ENCODE data around the gene PDIA5.

PDIA5 gene

GRCh38 chr3:123139522-123139921, 72.7 kb downstream of the PDIA5 start:
- no peak overlapping the region for H3K4me3 ChIP-seq (replicated peaks; ENCODE audit: low read depth, low read length)
- H3K27me3 ChIP-seq (replicated peaks; ENCODE audit: control insufficient read depth, insufficient read depth, low read length), result no peaks in the 10 kb centered on the region
- TF ChIP-seq CTCF (IDR thresholded peaks at IDR 0.05; ENCODE audit: insufficient read depth, low read length, poor library complexity, severe bottlenecking), result no peak
- peaks cover 13% of the 10 kb centered on the region for H3K36me3 ChIP-seq (ENCODE audit: control insufficient read depth, insufficient read depth, low read length)
- DNase-seq (ENCODE audit: extremely low read depth, insufficient read length), result no peak

- DNase-seq (ENCODE audit: extremely low read depth, insufficient read length), result no peak
- Histone ChIP-seq H3K36me3 (ENCODE audit: control insufficient read depth, insufficient read depth, low read length) (peaks cover 11% of the 10 kb centered on the region), H3K4me3 (replicated peaks; ENCODE audit: low read depth, low read length) (no peak overlapping the region), H3K27me3 (replicated peaks; ENCODE audit: control insufficient read depth, insufficient read depth, low read length) (no peaks in the 10 kb centered on the region)
- TF ChIP-seq CTCF (IDR thresholded peaks at IDR 0.05; ENCODE audit: insufficient read depth, low read length, poor library complexity, severe bottlenecking), result no peak
Observed at GRCh38 chr3:123140550-123140949, 73.7 kb downstream of the PDIA5 start.

GRCh38 chr3:123141276-123141675, 74.5 kb downstream of the PDIA5 start:
- DNase-seq (ENCODE audit: extremely low read depth, insufficient read length), result no peak
- no peak overlapping the region for H3K4me3 ChIP-seq (replicated peaks; ENCODE audit: low read depth, low read length)
- TF ChIP-seq CTCF (IDR thresholded peaks at IDR 0.05; ENCODE audit: insufficient read depth, low read length, poor library complexity, severe bottlenecking), result no peak
- H3K27me3 ChIP-seq (replicated peaks; ENCODE audit: control insufficient read depth, insufficient read depth, low read length), result no peaks in the 10 kb centered on the region
- peaks cover 11% of the 10 kb centered on the region for H3K36me3 ChIP-seq (ENCODE audit: control insufficient read depth, insufficient read depth, low read length)

GRCh38 chr3:123143669-123144411, 77.0 kb downstream of the PDIA5 start:
- H3K27me3 ChIP-seq (replicated peaks; ENCODE audit: control insufficient read depth, insufficient read depth, low read length), result no peaks in the 10 kb centered on the region
- H3K36me3 ChIP-seq (ENCODE audit: control insufficient read depth, insufficient read depth, low read length), result peaks cover 17% of the 10 kb centered on the region
- H3K4me3 ChIP-seq (replicated peaks; ENCODE audit: low read depth, low read length), result no peak overlapping the region
- no peak for TF ChIP-seq CTCF (IDR thresholded peaks at IDR 0.05; ENCODE audit: insufficient read depth, low read length, poor library complexity, severe bottlenecking)
- DNase-seq (ENCODE audit: extremely low read depth, insufficient read length), result no peak

- H3K36me3 ChIP-seq (ENCODE audit: control insufficient read depth, insufficient read depth, low read length), result peaks cover 7% of the 10 kb centered on the region
- TF ChIP-seq CTCF (IDR thresholded peaks at IDR 0.05; ENCODE audit: insufficient read depth, low read length, poor library complexity, severe bottlenecking), result no peak
- no peak overlapping the region for H3K4me3 ChIP-seq (replicated peaks; ENCODE audit: low read depth, low read length)
Observed at GRCh38 chr3:123147754-123148535, 81.1 kb downstream of the PDIA5 start.

More at GRCh38 chr3:123147754-123148535, 81.1 kb downstream of the PDIA5 start:
- H3K27me3 ChIP-seq (replicated peaks; ENCODE audit: control insufficient read depth, insufficient read depth, low read length), result no peaks in the 10 kb centered on the region
- DNase-seq (ENCODE audit: extremely low read depth, insufficient read length), result no peak

Measured in GM06990 (cell line).